DND-41 (cell line): ENCODE data around the gene DOCK8.

Source experiments
- EZH2 ChIP-seq: IDR thresholded peaks from 3 replicates; pipeline ENCODE4 v1.6.1; 2012; ENCODE audit warnings: borderline replicate concordance, low read depth, mild to moderate bottlenecking, moderate library complexity, low read length, inconsistent platforms; ENCODE audit not compliant: severe bottlenecking
- TF ChIP-seq, protein P1 (sequence below): IDR thresholded peaks from 2 replicates; pipeline ENCODE4 v1.5.1; 2012; ENCODE audit warnings: borderline replicate concordance, low read length, moderate library complexity, mild to moderate bottlenecking; ENCODE audit not compliant: poor library complexity, severe bottlenecking; ENCODE audit errors: extremely low read depth

DNA sequence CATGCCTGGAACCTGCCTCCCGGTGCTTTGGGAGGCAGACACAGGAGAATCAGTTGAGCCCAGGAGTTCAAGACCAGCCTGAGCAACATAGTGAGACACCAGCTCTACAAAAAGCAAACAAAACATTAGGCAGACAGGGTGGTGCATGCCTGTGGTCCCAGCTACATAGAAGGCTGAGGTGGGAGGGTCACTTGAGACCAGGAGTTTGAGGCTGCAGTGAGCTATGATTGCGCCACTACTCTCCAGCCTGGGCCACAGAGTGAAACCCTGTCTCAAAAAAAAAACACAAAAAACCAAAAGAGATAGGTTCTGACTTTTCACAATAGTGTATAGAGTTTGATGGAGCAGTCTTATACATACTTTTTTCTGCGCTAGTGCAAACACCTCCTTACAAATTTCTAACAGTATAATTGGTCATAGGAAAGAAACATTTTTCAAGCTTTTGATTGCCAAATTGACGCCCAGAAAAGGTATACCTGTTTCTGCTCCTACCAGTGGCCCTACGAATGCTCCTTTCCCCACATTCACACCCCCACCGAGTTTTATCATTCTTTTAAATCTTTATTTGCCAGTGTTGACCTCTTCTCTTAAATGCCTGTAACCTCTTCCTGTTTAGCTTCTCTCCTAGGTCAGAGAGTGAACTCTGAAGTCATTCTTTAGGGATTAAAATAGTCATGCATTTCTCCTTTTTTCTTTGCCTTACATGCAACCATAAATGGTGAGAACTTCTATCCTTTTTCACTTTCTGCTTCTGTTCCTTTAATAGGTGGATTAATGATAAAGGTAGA is 7.5 kb downstream of the DOCK8 start:
- TF ChIP-seq, protein P1, sequence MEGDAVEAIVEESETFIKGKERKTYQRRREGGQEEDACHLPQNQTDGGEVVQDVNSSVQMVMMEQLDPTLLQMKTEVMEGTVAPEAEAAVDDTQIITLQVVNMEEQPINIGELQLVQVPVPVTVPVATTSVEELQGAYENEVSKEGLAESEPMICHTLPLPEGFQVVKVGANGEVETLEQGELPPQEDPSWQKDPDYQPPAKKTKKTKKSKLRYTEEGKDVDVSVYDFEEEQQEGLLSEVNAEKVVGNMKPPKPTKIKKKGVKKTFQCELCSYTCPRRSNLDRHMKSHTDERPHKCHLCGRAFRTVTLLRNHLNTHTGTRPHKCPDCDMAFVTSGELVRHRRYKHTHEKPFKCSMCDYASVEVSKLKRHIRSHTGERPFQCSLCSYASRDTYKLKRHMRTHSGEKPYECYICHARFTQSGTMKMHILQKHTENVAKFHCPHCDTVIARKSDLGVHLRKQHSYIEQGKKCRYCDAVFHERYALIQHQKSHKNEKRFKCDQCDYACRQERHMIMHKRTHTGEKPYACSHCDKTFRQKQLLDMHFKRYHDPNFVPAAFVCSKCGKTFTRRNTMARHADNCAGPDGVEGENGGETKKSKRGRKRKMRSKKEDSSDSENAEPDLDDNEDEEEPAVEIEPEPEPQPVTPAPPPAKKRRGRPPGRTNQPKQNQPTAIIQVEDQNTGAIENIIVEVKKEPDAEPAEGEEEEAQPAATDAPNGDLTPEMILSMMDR: no peak
- no peak for TF ChIP-seq EZH2
